ENCODE data around the gene NLRP7.
A peak's percentile ranks its signal among the peaks of the same experiment; 100 is the strongest.
"Not testable (repeated sequence)": the region's sequence is repeated elsewhere in the genome, so short reads cannot be mapped to it uniquely, and the experiment has no call there.

Gene NLRP7

DNA sequence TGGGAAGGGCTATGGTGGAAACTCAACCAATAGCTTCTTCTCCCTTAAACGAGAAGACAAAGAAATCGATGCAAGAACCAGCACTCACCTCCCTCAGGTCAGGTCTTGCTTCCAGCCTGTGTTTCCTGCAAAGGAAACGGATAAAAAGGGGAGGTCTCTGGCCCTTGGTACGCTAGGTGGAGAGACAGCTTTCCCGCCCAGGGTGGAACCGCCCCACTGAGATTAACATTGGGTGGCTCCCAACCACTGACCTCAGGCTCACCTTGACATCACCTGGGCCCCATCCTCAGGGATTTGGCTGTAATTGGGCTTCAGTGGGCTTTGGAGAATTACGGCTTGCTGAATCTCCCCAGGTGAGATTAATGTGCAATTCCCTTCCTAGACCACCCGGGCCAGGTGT lies at the start of gene NLRP7:
Gene NLRP7 (minus strand): TSS at position 150 of the 400 bp plus-strand sequence.
- peak; percentile 51 for DNase-seq (ENCODE audit: low read depth, low spot score)

DNA sequence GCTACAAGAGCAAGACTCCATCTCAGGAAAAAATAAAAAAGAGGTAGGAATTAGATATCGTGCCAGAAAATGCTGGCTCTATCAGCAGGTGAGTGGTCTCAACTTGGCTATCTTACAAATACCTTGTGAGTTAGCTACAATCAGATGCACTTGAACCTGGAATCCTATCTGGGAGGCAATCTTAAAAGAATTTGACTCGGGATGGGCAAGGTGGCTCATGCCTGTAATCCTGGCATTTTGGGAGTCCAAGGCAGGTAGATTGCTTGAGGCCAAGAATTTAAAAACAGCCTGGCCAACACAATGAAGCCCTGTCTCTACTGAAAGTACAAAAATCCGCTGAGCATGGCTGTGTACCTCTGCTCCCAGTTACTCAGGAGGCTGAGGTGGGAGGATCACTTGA lies 48.2 kb upstream of the NLRP7 start:
- no peak for DNase-seq (ENCODE audit: low read depth, low spot score)

DNA sequence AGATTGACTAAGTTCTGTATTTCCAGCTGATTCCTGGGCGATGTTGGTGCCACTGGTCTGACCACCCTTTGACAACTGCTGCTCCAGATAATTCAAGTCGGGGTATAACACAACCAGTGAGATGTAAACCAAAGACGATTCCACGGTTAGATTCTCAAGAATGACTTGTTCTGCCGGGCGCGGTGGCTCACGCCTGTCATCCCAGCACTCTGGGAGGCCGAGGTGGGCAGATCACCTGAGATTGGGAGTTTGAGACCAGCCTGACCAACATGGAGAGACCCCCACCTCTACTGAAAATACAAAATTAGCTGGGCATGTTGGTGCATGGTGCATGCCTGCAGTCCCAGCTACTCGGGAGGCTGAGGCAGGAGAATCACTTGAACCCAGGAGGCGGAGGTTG lies 42.2 kb upstream of the NLRP7 start:
- DNase-seq (ENCODE audit: low read depth, low spot score): not testable (repeated sequence)

DNA sequence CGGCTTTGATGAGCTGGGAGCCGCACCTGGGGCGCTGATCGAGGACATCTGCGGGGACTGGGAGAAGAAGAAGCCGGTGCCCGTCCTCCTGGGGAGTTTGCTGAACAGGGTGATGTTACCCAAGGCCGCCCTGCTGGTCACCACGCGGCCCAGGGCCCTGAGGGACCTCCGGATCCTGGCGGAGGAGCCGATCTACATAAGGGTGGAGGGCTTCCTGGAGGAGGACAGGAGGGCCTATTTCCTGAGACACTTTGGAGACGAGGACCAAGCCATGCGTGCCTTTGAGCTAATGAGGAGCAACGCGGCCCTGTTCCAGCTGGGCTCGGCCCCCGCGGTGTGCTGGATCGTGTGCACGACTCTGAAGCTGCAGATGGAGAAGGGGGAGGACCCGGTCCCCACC lies 35.2 kb upstream of the NLRP7 start:
- not testable (repeated sequence) for DNase-seq (ENCODE audit: low read depth, low spot score)

DNA sequence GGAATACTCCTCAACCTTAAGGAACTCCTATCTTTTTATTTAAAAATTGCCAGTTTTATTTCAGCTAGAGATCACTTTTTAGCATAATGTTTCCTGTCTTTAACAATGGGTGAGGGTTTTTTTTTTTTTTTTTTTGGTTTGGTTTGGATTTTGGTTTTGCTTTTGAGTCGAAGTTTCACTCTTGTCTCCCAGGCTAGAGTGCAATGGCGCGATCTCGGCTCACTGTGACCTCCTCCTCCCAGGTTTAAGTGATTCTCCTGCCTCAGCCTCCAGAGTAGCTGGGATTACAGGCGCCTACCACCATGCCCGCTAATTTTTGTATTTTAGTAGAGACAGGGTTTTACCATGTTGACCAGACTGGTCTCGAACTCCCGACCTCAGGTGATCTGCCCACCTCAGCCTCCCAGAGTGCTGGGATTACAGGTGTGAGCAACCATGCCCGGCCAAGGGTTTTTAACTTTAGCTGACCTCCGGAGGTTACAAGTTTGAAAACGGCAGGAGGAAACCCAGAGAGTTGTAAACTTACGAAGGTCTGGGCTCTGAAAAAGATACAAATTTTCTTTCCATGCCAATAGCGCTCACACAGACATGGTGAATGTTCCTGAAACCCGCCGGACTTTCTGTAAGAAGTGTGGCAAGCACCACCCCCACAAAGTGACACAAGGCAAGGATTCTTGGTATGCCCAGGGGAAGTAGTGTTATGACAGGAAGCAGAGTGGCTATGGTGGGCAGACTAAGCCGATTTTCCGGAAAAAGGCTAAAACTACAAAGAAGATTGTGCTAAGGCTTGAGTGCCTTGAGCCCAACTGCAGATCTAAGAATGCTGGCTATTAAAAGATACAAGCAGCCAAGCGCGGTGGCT lies 26.1 kb upstream of the NLRP7 start:
- not testable (repeated sequence) for DNase-seq (ENCODE audit: low read depth, low spot score)

DNA sequence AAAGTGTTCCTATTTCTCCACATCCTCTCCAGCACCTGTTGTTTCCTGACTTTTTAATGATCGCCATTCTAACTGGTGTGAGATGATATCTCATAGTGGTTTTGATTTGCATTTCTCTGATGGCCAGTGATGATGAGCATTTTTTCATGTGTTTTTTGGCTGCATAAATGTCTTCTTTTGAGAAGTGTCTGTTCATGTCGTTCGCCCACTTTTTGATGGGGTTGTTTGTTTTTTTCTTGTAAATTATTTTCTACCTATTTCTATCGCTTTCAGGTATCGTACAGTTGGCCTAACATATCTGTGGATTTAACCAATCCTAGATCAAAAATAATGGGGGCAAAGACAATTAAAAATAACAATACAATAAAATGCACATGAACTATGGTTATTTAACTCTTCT lies 24.1 kb upstream of the NLRP7 start:
- not testable (repeated sequence) for DNase-seq (ENCODE audit: low read depth, low spot score)

DNA sequence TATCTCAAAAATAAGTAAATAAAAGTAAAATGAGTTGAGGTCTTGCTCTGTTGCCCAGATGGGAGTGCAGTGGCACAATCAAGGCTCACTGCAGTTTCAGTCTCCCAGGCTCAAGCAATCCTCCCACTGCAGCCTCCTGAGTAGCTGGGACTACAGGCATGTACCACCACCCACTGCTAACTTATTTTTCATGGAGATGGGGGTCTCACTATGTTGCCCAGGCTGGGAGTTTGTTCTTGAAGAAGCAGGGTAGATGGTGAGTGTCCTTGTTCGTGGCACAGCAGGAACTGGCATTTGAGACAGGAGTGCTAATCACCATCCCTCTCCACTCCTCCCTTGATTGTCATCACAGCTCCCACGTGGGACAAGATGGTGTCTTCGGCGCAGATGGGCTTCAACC lies 22.3 kb upstream of the NLRP7 start:
- DNase-seq (ENCODE audit: low read depth, low spot score): no peak

DNA sequence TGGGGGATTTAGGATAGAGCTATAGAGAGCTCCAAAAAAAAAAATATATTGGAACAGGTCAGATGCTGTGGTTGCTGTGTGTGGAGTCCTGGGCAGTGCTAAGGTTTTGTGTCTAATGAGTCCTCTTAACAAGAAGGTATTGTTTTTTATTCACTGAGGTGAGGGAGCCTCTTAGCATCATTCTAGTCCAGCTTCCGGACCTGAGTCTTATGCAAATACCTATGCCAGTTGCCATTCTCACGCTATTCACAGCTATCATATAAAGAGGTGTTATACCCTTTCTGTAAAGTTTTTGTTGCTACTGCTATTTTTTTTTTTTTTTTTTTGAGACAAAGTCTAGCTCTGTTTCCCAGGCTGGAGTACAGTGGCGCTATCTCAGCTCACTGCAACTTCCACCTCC lies 20.3 kb upstream of the NLRP7 start:
- DNase-seq (ENCODE audit: low read depth, low spot score): no peak

DNA sequence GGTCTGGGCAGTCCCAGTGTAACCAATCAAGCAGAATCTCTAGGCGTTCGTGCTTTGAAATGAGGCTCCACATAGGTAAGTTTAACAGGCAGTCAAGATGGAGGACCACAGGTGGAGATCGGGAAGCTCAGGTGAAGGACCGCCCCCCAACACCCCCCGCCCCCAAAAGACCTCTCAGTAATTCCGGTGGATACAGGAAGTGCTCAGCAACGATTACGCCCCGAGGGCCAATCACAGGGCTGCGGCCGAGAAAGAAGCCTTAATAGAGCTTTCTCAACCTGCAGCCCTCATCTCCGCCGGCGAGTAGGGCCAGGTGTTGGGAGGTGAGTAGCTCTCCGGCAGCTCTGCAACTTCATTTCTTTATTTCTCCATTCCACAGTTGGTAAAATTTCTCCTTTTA lies 17.7 kb upstream of the NLRP7 start:
- DNase-seq (ENCODE audit: low read depth, low spot score): peak; percentile 71

DNA sequence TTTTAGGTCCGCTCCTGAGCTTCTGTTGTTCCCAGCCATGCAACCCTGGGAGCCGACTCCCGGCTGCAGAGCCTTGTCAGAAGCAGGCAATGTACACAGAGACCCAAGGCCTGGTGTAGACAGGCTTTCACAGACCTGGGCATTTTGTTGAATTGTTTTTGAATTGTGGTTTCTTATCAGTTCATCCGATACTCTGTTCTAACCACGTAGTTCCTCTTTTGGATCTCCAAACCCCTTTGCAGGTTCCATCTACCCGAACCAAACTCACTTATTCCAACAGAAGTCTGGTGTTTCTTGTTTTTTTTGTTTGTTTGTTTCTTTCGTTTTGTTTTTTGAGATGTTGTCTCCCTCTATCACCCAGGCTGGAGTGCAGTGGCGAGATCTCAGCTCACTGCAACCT lies 12.5 kb upstream of the NLRP7 start:
- no peak for DNase-seq (ENCODE audit: low read depth, low spot score)

DNA sequence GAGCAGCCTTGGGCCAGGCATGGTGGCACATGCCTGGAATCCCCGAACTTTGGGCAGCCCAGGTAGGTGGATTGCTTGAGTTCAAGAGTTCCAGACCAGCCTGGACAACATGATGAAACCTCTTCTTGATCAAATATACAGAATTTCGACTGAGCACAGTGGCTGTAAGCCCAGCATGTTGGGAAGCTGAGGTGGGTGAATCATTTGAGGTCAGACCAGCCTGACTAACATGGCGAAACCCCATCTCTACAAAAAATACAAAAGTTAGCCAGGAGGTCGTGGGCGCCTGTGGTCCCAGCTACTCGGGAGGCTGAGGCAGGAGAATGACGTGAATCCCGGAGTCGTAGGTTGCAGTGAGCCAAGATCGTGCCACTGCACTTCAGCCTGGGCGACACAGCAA lies 8.0 kb upstream of the NLRP7 start:
- no peak for DNase-seq (ENCODE audit: low read depth, low spot score)

DNA sequence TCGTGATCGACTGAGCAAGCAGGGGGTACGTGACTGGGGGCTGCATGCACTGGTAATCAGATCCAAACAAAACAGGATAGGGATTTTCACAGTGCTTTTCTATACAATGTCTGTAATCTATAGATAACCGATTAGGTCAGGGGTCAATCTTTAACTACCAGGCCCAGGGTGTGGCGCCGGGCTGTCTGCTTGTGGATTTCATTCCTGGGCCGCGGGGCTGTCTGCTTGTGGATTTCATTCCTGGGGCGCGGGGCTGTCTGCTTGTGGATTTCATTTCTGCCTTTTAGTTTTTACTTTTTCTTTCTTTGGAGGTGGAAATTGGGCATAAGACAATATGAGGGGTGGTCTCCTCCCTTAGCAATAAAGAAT lies 6.0 kb upstream of the NLRP7 start:
- DNase-seq (ENCODE audit: low read depth, low spot score): not testable (repeated sequence)

DNA sequence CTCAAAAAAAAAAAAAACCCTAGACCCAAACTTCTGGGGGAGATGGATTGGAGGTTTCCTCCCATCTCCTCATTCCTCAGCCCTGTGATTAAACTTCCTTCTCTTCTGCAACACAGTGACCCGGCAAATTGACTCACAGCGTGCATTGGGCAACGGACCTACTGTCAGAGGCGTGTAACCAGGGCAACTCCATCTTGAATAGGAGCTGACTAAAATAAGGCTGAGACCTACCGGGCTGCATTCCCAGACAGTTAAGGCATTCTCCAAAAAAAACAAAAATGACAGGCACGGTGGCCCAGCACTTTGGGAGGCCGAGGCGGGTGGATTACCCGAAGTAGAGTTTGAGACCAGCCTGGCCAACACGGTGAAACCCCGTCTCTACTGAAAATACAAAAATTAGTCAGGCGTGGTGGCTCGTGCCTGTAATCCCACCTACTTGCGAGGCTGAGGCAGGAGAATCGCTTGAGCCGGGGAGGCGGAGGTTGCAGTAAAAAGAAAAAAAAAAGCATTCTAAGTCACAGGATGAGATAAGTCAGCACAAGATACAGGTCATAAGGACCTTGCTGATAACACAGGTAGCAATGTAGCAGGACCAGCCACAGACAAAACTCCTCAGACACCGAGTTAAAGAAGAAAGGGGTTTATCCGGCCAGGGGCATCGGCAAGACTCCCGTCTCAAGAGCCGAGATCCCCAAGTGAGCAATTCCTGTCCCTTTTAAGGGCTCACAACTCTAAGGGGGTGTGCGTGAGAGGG lies 5.4 kb upstream of the NLRP7 start:
- peak; percentile 71 for DNase-seq (ENCODE audit: low read depth, low spot score)

DNA sequence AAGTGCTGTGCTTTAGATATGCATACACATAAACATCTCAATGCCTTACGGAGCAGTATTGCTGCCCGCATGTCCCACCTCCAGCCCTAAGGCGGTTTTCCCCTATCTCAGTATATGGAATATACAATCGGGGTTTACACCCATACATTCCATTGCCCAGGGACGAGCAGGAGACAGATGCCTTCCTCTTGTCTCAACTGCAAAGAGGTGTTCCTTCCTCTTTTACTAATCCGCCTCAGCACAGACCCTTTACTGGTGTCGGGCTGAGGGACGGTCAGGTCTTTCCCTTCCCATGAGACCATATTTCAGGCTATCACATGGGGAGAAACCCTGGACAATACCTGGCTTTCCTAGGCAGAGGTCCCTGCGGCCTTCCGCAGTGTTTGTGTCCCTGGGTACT lies 3.2 kb upstream of the NLRP7 start:
- DNase-seq (ENCODE audit: low read depth, low spot score): peak; percentile 44

DNA sequence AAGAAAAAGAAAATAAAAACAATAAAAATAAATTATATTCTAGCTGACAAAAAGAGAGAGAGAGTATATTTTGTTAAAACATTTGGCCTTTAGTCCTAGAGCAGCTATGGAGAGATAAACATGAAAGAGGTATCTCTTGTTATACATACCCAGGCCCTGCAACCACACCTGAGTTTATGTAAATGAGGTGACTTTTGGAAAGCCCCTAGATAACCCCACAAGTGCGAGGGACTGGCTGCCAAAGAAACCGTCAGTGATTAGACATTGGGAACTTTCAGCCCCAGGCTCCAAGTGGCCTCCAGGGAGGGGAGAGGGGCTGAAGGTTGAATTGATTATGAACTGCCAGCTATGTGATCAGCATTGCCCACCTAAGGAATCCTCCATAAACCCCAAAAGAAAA lies 2.1 kb upstream of the NLRP7 start:
- DNase-seq (ENCODE audit: low read depth, low spot score): no peak

DNA sequence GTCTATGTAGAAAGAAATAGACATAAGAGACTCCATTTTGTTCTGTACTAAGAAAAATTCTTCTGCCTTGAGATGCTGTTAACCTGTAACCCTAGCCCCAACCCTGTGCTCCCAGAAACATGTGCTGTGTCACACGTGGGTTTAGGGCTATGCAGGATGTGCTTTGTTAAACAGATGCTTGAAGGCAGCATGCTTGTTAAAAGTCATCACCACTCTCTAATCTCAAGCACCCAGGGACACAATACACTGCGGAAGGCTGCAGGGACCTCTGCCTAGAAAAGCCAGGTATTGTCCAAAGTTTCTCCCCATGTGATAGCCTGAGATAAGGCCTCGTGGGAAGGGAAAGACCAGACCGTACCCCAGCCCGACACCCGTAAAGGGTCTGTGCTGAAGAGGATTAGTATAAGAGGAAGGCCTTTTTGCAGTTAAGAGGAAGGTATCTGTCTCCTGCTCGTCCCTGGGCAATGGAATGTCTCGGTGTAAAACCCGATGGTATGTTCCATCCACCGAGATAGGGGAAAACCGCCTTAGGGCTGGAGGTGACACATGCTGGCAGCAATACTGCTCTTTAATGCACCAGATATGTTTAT lies 3.5 kb downstream of the NLRP7 start:
- peak; percentile 75 for DNase-seq (ENCODE audit: low read depth, low spot score)

DNA sequence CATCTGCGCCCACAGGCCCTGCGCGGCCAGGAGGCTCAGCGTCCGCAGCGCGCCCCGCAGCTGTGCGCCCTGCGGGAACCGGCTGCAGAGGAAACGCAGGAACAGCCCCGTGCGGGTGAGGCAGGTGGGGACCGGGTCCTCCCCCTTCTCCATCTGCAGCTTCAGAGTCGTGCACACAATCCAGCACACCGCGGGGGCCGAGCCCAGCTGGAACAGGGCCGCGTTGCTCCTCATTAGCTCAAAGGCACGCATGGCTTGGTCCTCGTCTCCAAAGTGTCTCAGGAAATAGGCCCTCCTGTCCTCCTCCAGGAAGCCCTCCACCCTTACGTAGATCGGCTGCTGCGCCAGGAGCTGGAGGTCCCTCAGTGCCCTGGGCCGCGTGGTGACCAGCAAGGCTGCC lies 7.8 kb downstream of the NLRP7 start:
- DNase-seq (ENCODE audit: low read depth, low spot score): not testable (repeated sequence)

DNA sequence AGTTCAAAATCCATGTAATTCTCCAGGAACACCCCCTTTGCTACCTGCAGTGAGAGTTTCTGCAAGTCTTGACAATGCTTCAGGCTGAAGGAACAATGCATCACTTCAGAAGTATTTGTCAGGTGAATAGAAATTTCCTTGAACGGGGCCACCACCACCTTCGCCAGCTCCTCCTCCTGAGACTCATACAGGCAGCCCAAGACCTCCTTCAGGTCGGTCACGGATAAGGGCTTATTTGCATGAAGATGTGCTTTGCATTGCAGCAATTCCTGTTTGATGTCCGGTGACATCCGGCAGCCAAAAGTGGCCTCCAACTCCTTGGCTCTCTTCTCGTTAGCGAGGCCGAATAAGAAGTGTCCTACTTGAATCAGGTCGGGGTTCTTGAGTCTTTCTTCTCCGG lies 8.4 kb downstream of the NLRP7 start:
- DNase-seq (ENCODE audit: low read depth, low spot score): no peak

DNA sequence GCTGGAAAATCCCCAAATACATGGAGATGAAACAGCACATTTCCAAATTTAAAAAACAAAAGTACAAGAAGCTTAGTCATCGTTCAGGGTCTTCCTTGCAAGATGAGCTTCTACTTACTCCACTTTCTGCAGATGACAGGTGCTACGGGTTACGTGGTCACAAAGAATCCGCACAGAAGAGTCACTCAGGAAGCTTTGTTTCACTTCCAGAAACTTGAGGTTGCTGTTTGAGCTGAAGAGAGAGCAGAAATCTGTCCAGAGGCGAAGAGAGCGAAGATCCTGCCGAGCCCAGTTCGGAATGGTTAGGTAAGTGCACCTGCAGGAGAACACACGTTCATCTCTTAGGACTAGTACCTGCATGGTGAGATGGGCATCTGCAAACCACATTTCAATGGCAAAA lies 9.4 kb downstream of the NLRP7 start:
- DNase-seq (ENCODE audit: low read depth, low spot score): no peak

DNA sequence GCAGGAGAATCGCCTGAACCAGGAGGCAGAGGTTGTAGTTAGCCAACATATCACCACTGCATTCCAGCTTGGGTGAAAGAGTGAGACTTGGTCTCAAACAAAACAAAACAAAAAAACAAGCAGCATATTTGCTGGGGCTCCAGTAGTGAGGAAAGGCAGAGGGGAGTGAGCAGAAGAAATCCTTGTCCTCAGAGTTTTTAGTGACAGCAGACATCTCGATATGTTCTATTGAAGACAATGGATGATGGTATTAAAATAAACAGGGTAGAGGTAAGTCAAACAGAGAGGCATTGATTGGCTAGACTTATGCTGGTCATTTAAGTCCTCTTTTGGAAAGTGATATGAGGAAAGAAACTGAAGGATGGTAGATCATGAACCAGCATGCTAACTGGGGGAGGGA lies 19.0 kb downstream of the NLRP7 start:
- no peak for DNase-seq (ENCODE audit: low read depth, low spot score)

DNA sequence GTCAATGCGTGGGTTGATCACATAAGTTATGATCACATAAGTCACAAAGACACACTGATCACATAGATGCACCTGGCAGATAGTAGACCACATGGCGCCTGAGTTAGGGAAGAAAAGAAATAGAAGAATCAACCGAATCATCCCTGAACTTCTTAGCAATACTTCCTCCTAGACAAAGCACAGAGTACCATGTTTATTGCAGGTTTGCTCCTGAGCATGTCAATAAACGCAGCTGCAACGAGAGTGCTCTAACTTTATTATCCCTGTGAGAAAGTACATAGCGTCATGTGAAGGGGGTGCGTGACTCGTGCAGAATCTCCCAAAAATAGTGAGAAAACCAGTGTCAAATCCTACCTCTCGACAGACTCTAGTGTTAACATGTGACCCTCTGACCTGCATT lies 24.1 kb downstream of the NLRP7 start:
- no peak for DNase-seq (ENCODE audit: low read depth, low spot score)

DNA sequence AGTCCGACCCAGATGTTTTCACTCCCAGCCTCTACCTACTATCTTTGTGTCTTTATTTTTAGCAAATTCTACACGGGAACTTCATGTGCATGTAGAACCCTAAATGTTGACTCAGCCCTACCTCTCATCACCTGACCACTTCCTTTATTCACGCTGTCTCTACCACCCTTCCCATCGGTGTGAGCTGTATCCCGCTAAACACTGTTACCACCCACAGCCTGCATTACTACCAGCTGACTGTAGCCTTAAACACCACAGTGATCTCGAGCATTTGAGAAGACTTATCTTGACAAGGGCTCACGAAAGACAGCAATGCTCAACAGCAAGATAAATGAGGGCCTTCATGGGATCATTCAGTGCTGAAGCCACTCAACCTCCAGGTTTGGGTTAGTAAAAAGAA lies 26.2 kb downstream of the NLRP7 start:
- DNase-seq (ENCODE audit: low read depth, low spot score): no peak
